ENCODE results near the gene DPH3. TPM values are rescaled to one million over a fixed set of nuclear protein-coding genes. Genes with fewer than 3 reads are reported as not detected.
A peak's percentile ranks its signal among the peaks of the same experiment; 100 is the strongest.
"Not testable (repeated sequence)": the region's sequence is repeated elsewhere in the genome, so short reads cannot be mapped to it uniquely, and the experiment has no call there.

Gene DPH3
- total RNA-seq: 10 to 100 TPM; 18.4 to 27.1 (median 19.6) TPM

GRCh38 chr3:16264708-16265454 lies at the start of gene DPH3, which contains the start of gene OXNAD1:
TSS of gene DPH3 (minus strand) at chr3:16264943. CDS start at chr3:16264876, 67 bp downstream.
TSS of gene OXNAD1 (plus strand) at chr3:16265212. CDS start at chr3:16270953, 5,741 bp downstream.
- Histone ChIP-seq H3K4me3 (replicated peaks in 1 of 3) (peak within 1 kb of the TSS; percentile 77 to 86 (median 78)), H3K4me1 (peaks cover 16 to 21% of the 10 kb centered on the region in 2 donors), H3K36me3 (peaks cover 6 to 7% of the 10 kb centered on the region in 2 donors), H3K27ac (peak within 1 kb of the TSS; percentile 67 to 91 (median 87)), H3K27me3 (no peaks in the 10 kb centered on the region), H3K9me3 (no peaks in the 10 kb centered on the region)
- intact Hi-C loops (cut with DNase I): loop anchor here (5.0 kb wide), 1 partner anchor 287 kb away; no protein-coding TSS in a partner anchor
- peak in 1 of 2 donors; percentile 85 for TF ChIP-seq POLR2A (IDR thresholded peaks at IDR 0.05)
- peak in 3 of 6 experiments; percentile 25 to 38 (median 34) for TF ChIP-seq CTCF (IDR thresholded peaks at IDR 0.05)
- DNase-seq: peak; percentile 100
- 0 to 2% methylated on average over 7 to 28 of the region's 61 CpGs for WGBS, 2 donors

GRCh38 chr3:16313886-16314645 lies 49.3 kb upstream of the DPH3 start:
- intact Hi-C loops (cut with DNase I): no loop called here
- H3K27me3 ChIP-seq: no peaks in the 10 kb centered on the region
- H3K4me3 ChIP-seq (replicated peaks in 1 of 3): no peak overlapping the region
- DNase-seq: no peak
- TF ChIP-seq POLR2A (IDR thresholded peaks at IDR 0.05): no peak
- TF ChIP-seq CTCF (IDR thresholded peaks at IDR 0.05): no peak
- H3K4me1 ChIP-seq: peaks cover 12 to 17% of the 10 kb centered on the region in 2 donors
- peak overlapping the region in 1 of 3 donors; percentile 40 for H3K27ac ChIP-seq
- peaks cover 0 to 5% of the 10 kb centered on the region in 2 donors for H3K36me3 ChIP-seq
- no peaks in the 10 kb centered on the region for H3K9me3 ChIP-seq
- WGBS, 2 donors: 80 to 87% methylated on average over 5 of the region's 5 CpGs

GRCh38 chr3:16311960-16312451 lies 47.3 kb upstream of the DPH3 start:
- H3K36me3 ChIP-seq: peaks cover 0 to 5% of the 10 kb centered on the region in 2 donors
- no peak for DNase-seq
- H3K27ac ChIP-seq: peak overlapping the region in 1 of 3 donors; percentile 6
- H3K4me1 ChIP-seq: peaks cover 12 to 17% of the 10 kb centered on the region in 2 donors
- intact Hi-C loops (cut with DNase I): no loop called here
- H3K4me3 ChIP-seq (replicated peaks in 1 of 3): no peak overlapping the region
- no peaks in the 10 kb centered on the region for H3K27me3 ChIP-seq
- 46 to 65% methylated on average over 6 of the region's 6 CpGs for WGBS, 2 donors
- TF ChIP-seq POLR2A (IDR thresholded peaks at IDR 0.05) (no peak), CTCF (IDR thresholded peaks at IDR 0.05) (no peak)
- no peaks in the 10 kb centered on the region for H3K9me3 ChIP-seq

DNA sequence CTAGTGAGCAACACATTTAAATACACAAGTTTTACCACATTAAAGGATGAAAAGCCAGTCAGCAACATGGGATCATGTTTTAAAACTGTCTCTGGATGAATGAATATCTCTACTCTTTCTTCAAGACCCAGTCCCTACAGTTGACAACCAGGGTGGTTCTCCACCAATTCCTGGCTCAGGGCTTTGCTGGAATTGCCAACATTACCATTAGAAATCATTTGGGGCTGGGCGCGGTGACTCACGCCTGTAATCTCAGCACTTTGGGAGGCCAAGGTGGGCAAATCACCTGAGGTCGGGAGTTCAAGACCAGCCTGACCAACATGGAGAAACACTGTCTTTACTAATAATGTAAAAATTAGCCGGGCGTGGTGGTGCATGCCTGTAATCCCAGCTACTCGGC lies 45.7 kb upstream of the DPH3 start:
- H3K27me3 ChIP-seq; H3K4me3 ChIP-seq (replicated peaks in 1 of 3); H3K9me3 ChIP-seq; intact Hi-C loops (cut with DNase I); DNase-seq; H3K27ac ChIP-seq; H3K36me3 ChIP-seq: not testable (repeated sequence)
- 96 to 99% methylated on average over 7 of the region's 7 CpGs for WGBS, 2 donors
- H3K4me1 ChIP-seq: peaks cover 12 to 17% of the 10 kb centered on the region in 2 donors

DNA sequence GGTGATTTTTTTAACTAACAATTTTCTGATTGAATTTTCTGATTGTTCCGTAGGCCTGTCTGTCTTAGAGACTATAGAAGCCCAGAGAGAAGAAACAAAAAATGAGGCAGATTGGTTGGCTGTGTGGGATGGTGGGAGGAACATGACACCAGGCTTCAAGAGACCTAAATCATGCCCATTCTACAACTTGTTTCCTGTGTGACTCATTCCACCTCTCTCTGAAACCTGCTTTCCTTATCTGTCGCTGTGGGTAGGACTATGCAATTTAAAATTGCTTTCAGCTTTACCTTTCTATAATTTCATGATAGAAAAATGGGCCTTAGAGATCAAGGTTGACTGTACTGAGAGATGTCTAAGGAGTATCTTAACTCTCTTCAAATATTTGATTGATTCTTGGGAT lies 44.8 kb upstream of the DPH3 start:
- H3K4me3 ChIP-seq (replicated peaks in 1 of 3): no peak overlapping the region
- no peaks in the 10 kb centered on the region for H3K27me3 ChIP-seq
- DNase-seq: no peak
- no peak overlapping the region for H3K27ac ChIP-seq
- no peaks in the 10 kb centered on the region for H3K9me3 ChIP-seq
- WGBS, 2 donors: 57 to 86% methylated on average over 2 of the region's 2 CpGs
- H3K4me1 ChIP-seq: peaks cover 12 to 15% of the 10 kb centered on the region in 2 donors
- no peaks in the 10 kb centered on the region for H3K36me3 ChIP-seq
- intact Hi-C loops (cut with DNase I): no loop called here
- TF ChIP-seq POLR2A (IDR thresholded peaks at IDR 0.05) (no peak), CTCF (IDR thresholded peaks at IDR 0.05) (no peak)
